HG03565 (cell line): ENCODE data around the gene TRPM2.

Source experiments
- ATAC-seq: cut with Tn5 transposase; IDR thresholded peaks from one replicate; pipeline ENCODE4 v1.9.1; 2021; ENCODE audit warnings: mild to moderate bottlenecking, moderate library complexity; ENCODE audit not compliant: unreplicated experiment

The TRPM2 gene

DNA sequence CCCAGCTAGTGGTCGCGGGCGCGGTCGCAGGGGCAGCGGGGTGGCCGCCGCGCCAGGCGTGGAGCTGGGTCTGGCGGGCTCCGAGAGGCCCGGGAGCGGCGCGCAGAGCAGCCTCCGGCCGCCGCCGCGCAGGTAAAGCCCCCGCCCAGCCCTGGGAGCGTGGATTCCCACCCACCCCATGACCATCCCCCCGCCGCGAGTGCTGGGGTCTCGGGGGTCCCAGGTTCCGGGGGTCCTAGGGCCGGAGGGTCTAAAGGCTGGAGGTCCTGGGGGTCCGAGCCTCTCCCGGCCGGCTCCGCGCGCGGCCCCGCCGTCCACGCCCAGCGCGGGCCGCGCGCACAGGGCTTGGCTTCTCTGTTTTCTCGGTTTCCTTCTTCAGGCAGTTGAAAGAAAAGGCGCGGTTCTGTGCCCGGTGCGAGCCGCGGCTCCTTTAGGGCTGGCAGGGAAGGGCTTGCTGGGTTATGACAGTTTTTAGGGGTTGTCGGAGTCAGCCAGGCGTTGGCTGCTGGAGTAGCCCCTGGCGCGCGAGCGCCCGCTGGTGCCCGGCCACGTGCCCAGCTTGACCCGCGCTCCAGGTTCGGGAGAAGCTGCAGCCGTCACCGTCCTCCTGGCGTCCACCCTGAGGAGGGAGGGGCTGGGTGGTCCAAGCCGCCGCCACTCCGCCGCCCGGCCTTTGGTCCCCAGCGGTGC lies 102.2 kb downstream of the TRPM2 start:
- ATAC-seq: no peak

DNA sequence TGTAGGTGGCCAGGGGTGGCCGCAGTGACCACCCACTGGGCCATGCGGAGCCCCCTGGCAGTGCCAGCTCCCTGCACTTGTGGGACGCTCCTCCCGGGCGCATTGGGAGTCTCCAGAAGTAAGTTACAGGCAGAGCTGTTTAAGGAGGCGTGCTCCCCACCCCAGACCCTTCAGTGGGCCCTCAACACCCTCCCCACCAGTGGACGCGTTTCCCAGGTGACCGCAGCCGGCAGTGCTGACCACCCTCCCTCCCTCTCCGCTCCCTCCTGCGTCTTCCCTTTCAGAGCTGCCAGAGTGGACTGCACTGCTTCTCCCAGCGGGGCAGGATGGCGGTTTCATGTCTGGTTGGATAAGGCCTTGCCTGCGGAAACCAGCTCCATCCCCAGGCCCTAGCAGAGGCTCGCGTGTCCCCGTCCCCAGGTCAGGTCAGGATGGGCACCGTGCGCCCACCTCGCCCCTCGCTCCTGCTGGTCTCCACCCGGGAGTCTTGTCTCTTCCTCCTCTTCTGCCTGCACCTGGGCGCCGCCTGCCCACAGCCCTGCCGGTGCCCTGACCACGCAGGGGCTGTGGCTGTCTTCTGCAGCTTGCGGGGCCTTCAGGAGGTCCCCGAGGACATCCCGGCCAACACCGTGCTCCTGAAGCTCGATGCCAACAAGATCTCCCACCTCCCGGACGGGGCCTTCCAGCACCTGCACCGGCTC lies 102.9 kb downstream of the TRPM2 start:
- no peak for ATAC-seq

GRCh38 chr21:44456915-44457736 lies 103.7 kb downstream of the TRPM2 start:
- no peak for ATAC-seq

DNA sequence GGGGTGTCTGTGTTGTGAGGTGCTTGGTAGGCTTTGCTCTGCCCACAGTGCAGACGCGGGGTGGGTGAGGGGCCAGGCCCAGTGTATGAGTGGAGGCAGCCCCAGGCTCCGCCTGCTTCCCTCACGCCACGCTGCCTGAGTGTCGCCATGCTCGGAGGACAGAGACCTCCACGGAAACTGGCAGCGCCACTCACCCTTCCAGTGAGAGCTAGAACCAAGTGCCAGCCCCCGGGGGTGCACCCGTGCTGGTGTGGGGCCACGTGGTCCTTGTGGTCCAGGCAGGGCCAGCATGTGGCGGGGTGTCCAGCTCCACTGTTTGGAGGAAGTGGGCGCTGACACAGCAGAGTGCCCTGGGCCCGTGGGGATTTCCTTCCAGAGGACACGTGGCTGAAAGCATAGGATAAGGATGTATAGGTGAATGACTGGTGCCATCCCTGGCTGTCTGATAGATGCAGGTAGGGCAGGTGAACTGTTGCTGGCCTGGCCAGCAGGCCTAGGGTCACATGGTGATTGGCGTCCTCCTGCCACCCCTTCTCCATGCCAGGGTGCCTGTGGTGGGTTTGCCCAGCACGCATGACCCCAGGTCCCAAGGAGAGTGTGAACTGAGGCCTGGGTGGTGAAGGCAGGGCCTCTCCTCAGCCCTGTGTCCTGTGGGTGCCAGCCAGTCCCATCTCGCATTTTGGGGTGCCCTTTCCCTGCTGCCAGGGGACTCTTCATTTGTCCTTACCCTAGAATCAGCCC lies 105.7 kb downstream of the TRPM2 start:
- ATAC-seq: no peak

DNA sequence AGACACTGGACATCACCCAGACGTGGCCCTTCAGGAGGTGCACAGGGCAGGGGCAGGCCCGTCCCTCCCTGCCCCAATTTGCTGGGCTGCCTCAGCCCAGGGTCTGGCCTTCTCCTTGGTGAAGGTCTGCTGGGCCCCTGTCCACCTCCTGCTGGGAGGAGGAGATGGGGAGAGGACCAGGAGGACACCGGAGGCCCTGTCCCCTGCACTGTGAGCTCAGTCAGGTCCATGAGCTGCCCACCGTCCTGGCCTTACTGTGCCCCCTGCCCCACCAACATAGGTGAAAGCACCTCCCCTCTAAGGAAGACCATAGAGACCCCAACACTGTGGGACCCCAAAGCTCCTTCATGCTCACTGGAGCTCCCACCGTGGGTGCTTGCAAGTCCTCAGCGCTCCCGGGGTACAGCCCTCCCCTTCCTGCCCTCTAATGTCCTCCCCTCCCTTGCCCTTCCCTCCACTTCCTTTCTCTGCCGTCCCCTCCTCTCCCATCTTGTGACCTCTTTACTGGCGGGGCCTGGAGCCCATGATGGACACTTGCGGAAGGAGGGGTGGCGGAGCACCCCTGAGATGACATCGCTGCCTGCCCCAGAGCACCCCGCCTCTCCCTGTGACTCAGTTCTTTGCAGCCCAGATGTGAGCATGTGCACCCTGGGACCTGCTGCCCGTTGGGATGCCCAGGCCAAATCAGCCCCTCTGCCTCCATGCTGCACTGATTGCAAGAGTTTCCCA lies 106.5 kb downstream of the TRPM2 start:
- no peak for ATAC-seq

- ATAC-seq: no peak
These were observed 107.0 kb downstream of the TRPM2 start for GRCh38 chr21:44460441-44460755.

GRCh38 chr21:44461005-44461404 lies 107.6 kb downstream of the TRPM2 start:
- ATAC-seq: no peak

DNA sequence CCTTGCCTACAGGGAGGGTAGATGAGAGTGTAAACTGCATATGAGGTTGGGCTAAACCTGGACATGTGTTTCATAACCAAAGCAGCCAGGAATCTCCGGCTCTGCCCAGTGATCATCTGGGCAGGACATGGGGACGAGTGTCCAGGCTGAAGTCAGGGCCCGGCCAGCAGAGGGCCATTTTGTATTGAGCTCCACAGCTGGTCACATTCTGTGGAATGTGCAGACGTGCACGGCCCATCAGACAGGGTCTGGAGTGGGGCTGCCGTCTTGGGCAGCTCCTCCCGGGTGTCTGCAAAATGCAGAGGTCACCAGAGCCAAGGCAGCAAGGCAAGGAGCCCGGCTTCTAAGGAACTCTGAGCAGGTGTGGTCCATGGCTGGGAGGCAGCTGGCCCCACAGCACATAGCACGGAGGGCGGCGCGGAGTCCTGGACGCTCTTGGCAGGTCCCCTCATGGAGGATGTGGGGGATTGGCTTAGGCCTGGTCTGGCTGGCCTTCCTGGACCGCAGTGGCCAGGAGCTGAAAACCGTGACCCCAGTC lies 108.1 kb downstream of the TRPM2 start:
- no peak for ATAC-seq

DNA sequence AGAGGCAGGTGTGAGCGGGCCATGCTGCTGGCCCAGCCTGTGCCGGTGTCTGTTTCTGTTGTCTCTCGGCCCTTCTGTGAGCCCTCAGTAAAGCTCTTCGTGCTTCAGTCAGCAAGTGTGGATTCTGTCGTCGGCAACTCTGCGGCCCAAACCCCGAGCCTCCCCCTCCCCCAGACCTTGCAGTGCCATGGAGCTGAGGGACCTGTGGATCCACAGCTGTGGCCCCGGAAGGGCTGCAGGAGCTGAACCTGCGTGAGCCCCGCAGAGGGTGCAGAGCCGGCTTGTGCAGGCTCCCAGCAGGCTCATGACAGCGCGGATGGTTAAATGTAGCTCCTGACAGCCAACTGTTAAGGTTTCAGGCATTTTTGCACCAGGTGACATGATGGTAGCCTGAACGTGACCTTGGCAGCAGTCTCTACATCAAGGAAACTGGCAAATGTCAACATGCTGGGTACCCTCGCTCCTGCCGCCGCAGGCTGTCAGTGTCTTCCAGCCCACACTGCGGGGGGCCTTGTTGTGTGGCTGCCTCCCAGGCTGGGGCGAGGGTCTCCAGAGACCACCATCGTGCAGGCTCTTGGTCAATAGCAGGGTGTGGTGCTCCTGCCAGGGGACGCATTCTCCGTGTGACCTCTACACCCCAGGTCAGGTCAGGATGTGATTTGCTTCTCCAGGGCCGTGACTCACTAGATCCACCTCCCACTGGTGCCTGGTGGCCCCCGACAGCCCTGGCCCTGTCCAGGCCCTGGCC lies 108.8 kb downstream of the TRPM2 start:
- ATAC-seq: no peak

GRCh38 chr21:44462834-44463200 lies 109.4 kb downstream of the TRPM2 start:
- no peak for ATAC-seq

GRCh38 chr21:44463724-44464123 lies 110.3 kb downstream of the TRPM2 start:
- no peak for ATAC-seq

DNA sequence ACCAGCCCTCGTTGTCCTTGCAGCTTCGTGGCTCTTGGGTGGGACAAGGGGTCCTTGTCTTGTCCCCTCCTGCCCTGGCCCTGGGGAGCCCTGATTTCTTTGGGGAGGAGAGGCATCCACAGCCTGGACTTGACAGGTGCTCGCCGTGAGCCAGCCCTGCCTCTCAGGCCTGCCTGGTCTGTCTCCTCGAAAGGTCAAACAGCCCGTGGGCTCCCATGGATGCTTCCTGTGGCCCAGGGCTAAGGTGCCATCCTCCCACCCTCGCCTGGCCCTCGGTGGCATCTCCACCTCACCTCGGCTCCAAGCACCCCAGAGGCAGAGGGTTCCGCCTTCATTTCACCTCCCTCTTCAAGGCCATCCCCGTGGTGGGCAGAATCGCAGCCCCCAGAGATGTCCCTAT lies 110.9 kb downstream of the TRPM2 start:
- ATAC-seq: no peak

- no peak for ATAC-seq
These were observed 113.0 kb downstream of the TRPM2 start for GRCh38 chr21:44466351-44466954.

DNA sequence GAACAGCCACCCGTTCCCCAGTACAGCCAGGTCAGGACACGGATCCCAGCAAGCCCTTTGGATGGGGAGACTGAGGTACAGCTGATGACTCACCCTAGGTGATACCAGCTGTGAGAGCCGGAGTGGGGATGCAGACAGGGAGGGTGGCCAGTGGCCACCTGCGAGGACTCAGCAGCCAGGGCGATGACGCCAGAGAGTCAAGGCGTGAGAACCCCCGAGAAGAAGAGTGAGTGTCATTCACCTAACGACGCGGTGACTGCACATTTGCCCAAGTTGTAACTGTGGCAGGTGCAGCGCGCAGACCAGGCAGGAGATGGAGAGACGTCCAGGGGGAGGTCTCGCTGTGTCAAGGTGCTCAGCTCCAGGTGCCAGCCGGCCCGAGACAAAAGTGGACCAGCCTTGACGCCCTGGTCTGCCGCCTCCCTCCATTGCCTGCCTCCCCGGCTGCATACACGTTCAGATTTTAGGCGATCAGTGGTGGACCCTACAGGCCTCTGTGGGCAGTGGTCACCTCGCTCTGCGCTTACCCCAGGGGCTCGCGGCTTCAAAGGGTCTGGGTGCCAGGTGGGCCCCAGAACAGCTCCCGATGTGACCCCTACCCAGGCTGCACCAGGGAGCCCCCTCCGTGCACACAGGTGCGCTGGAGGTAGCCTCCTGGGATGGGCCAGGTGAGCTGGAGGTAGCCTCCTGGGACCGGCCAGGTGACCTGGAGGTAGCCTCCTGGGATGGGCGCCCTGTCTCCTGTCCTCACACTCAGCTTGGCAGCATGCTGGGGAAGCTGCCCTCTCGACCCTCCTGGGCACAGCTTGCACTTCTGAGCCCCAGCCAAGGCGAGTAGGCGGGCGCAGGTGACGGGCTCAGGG lies 113.8 kb downstream of the TRPM2 start:
- ATAC-seq: no peak

- ATAC-seq: no peak
These were observed 114.4 kb downstream of the TRPM2 start for GRCh38 chr21:44467859-44468195.

- ATAC-seq: no peak
These were observed 117.9 kb downstream of the TRPM2 start for GRCh38 chr21:44471341-44471740.

DNA sequence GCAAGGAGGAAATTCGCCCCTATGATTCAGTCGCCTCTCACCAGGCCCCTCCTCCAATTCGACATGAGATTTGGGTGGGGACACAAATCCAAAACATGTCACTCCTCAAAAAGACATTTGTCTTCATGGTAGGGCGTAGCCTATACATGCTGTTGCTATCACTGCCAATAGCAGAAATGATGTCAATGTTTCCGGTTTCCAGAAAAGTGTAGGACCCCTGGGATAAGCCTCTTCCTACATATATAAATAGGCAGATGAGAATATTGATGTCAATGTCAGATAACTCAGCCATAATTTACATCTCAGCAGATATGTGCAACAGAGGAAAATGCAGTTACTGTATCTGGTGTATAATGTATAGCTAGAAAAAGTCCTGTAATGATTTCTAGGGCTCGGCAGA lies 118.6 kb downstream of the TRPM2 start:
- ATAC-seq: no peak

DNA sequence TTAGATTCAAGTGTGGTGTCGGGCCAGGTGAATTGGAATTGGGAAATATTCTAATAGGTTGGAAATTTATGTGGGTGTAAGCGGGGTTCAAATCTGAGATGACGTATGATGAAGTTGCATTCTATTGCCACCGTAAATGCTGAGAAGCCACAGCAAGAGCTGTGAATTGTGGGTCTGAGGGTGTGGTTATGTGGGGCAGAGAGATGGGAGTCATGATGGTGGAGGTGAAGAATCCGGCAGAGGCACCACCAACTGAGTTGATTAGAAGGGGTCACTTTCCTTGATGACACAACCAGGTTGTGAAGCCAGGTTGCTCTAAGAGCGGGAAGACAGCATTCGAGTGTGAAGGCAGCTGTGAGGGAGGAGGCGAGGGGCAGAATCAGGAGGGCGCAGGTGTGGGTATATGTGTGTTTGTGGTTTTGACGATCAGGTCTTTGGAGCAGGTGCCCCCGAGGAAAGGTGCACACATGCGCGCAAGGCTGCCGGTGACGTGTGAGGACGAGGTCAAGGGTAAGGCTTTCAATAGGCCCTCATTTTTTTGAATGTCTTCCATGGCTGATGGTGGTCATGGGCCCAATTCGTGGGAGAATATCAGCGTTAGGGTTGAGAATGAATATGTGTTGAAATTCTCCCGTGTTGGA lies 120.6 kb downstream of the TRPM2 start:
- no peak for ATAC-seq
